ENCODE measurements around the gene GUCY1B1. TPM values are rescaled to one million over a fixed set of nuclear protein-coding genes. Genes with fewer than 3 reads are reported as not detected.
A peak's percentile ranks its signal among the peaks of the same experiment; 100 is the strongest.
"Not testable (repeated sequence)": the region's sequence is repeated elsewhere in the genome, so short reads cannot be mapped to it uniquely, and the experiment has no call there.

GUCY1B1 gene
- polyA plus RNA-seq, 1 donor (not counting 4 experiments of a cell fraction or from before 2014, with no cell fraction given): 0.05 TPM

GRCh38 chr4:155794589-155795236, 35.9 kb downstream of the GUCY1B1 start:
- no peaks in the 10 kb centered on the region for H3K27me3 ChIP-seq (ENCODE audit: control insufficient read depth, extremely low read depth, insufficient read depth, low read length)

GRCh38 chr4:155795991-155796390, 37.2 kb downstream of the GUCY1B1 start:
- H2AFZ ChIP-seq (ENCODE audit: control insufficient read depth, low read length): no peak overlapping the region
- H4K20me1 ChIP-seq (ENCODE audit: control insufficient read depth, extremely low read depth, insufficient read depth, low read length): no peaks in the 10 kb centered on the region
- H3K9ac ChIP-seq (ENCODE audit: control insufficient read depth, extremely low read depth, insufficient read depth, low read length): no peak overlapping the region
- DNase-seq (ENCODE audit: low read depth, low spot score) (no peak), FAIRE-seq (no peak)
- H3K9me1 ChIP-seq (ENCODE audit: control insufficient read depth, extremely low read depth, insufficient read depth, low read length): no peaks in the 10 kb centered on the region
- H3K36me3 ChIP-seq (ENCODE audit: control insufficient read depth in 2 of 2, extremely low read depth in 1 of 2, insufficient read depth in 2 of 2, low read length in 2 of 2): no peaks in the 10 kb centered on the region
- dilution Hi-C loops (cut with MboI; ENCODE audit: extremely low pct_ligation_motif_present, low sequenced_read_pairs): no loop called here
- no peaks in the 10 kb centered on the region for H3K4me1 ChIP-seq (ENCODE audit: control insufficient read depth, extremely low read depth, insufficient read depth, low read length)
- no peaks in the 10 kb centered on the region for H3K79me2 ChIP-seq (ENCODE audit: control insufficient read depth, insufficient read depth, low read length)
- no peak overlapping the region for H3K4me3 ChIP-seq (ENCODE audit: control insufficient read depth in 2 of 3, extremely low read depth in 1 of 3, insufficient read depth in 2 of 3, low read depth in 1 of 3, low read length in 3 of 3)
- TF ChIP-seq EZH2 (IDR thresholded peaks at IDR 0.05; ENCODE audit: low read length): no peak
- TF ChIP-seq, protein P1, sequence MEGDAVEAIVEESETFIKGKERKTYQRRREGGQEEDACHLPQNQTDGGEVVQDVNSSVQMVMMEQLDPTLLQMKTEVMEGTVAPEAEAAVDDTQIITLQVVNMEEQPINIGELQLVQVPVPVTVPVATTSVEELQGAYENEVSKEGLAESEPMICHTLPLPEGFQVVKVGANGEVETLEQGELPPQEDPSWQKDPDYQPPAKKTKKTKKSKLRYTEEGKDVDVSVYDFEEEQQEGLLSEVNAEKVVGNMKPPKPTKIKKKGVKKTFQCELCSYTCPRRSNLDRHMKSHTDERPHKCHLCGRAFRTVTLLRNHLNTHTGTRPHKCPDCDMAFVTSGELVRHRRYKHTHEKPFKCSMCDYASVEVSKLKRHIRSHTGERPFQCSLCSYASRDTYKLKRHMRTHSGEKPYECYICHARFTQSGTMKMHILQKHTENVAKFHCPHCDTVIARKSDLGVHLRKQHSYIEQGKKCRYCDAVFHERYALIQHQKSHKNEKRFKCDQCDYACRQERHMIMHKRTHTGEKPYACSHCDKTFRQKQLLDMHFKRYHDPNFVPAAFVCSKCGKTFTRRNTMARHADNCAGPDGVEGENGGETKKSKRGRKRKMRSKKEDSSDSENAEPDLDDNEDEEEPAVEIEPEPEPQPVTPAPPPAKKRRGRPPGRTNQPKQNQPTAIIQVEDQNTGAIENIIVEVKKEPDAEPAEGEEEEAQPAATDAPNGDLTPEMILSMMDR (optimal IDR thresholded peaks at IDR 0.05 in 1 of 3, IDR thresholded peaks at IDR 0.05 in 1 of 3, conservative IDR thresholded peaks at IDR 0.05 in 1 of 3; ENCODE audit: extremely low read depth in 1 of 3, insufficient read depth in 2 of 3, low read length in 3 of 3): peak; percentile 19 to 57 (median 32)
- no peak overlapping the region for H3K27ac ChIP-seq (ENCODE audit: control insufficient read depth, insufficient read depth, low read length)
- H3K9me3 ChIP-seq (ENCODE audit: control insufficient read depth, low read depth, low read length): no peaks in the 10 kb centered on the region
- H3K4me2 ChIP-seq (ENCODE audit: control insufficient read depth, extremely low read depth, insufficient read depth, low read depth, low read length): no peak overlapping the region
- no peaks in the 10 kb centered on the region for H3K27me3 ChIP-seq (ENCODE audit: control insufficient read depth, extremely low read depth, insufficient read depth, low read length)

More at GRCh38 chr4:155794589-155795236, 35.9 kb downstream of the GUCY1B1 start:
- TF ChIP-seq, protein P1 (optimal IDR thresholded peaks at IDR 0.05 in 1 of 3, IDR thresholded peaks at IDR 0.05 in 1 of 3, conservative IDR thresholded peaks at IDR 0.05 in 1 of 3; ENCODE audit: extremely low read depth in 1 of 3, insufficient read depth in 2 of 3, low read length in 3 of 3): no peak
- no peak for TF ChIP-seq EZH2 (IDR thresholded peaks at IDR 0.05; ENCODE audit: low read length)
- Histone ChIP-seq H3K36me3 (ENCODE audit: control insufficient read depth in 2 of 2, extremely low read depth in 1 of 2, insufficient read depth in 2 of 2, low read length in 2 of 2) (no peaks in the 10 kb centered on the region), H3K4me1 (ENCODE audit: control insufficient read depth, extremely low read depth, insufficient read depth, low read length) (no peaks in the 10 kb centered on the region), H3K9ac (ENCODE audit: control insufficient read depth, extremely low read depth, insufficient read depth, low read length) (no peak overlapping the region), H3K4me2 (ENCODE audit: control insufficient read depth, extremely low read depth, insufficient read depth, low read depth, low read length) (no peak overlapping the region), H3K79me2 (ENCODE audit: control insufficient read depth, insufficient read depth, low read length) (no peaks in the 10 kb centered on the region), H4K20me1 (ENCODE audit: control insufficient read depth, extremely low read depth, insufficient read depth, low read length) (no peaks in the 10 kb centered on the region), H3K9me1 (ENCODE audit: control insufficient read depth, extremely low read depth, insufficient read depth, low read length) (no peaks in the 10 kb centered on the region), H2AFZ (ENCODE audit: control insufficient read depth, low read length) (no peak overlapping the region), H3K27ac (ENCODE audit: control insufficient read depth, insufficient read depth, low read length) (no peak overlapping the region), H3K9me3 (ENCODE audit: control insufficient read depth, low read depth, low read length) (no peaks in the 10 kb centered on the region), H3K4me3 (ENCODE audit: control insufficient read depth in 2 of 3, extremely low read depth in 1 of 3, insufficient read depth in 2 of 3, low read depth in 1 of 3, low read length in 3 of 3) (no peak overlapping the region)
- dilution Hi-C loops (cut with MboI; ENCODE audit: extremely low pct_ligation_motif_present, low sequenced_read_pairs): no loop called here
- DNase-seq (ENCODE audit: low read depth, low spot score): no peak
- FAIRE-seq: no peak

DNA sequence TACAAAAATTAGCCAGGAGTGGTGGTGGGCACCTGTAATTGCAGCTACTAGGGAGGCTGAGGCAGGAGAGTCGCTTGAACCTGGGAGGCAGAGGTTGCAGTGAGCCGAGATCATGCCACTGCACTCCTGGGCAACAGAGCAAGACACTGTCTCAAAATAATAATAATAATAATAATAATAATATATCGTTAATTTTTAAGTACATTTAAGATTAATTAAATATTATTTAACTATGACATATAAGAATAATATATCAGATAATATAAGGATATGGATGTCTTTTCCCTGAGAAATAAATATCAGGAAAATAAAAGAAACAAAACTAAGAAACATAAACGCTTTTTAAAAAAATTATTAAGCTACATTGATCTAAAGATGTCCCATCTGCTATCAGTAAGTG, 38.8 kb downstream of the GUCY1B1 start:
- H4K20me1 ChIP-seq (ENCODE audit: control insufficient read depth, extremely low read depth, insufficient read depth, low read length); DNase-seq (ENCODE audit: low read depth, low spot score); H3K36me3 ChIP-seq (ENCODE audit: control insufficient read depth in 2 of 2, extremely low read depth in 1 of 2, insufficient read depth in 2 of 2, low read length in 2 of 2); H3K4me3 ChIP-seq (ENCODE audit: control insufficient read depth in 2 of 3, extremely low read depth in 1 of 3, insufficient read depth in 2 of 3, low read depth in 1 of 3, low read length in 3 of 3); H3K79me2 ChIP-seq (ENCODE audit: control insufficient read depth, insufficient read depth, low read length); H3K27me3 ChIP-seq (ENCODE audit: control insufficient read depth, extremely low read depth, insufficient read depth, low read length); H3K27ac ChIP-seq (ENCODE audit: control insufficient read depth, insufficient read depth, low read length); FAIRE-seq; H2AFZ ChIP-seq (ENCODE audit: control insufficient read depth, low read length); dilution Hi-C loops (cut with MboI; ENCODE audit: extremely low pct_ligation_motif_present, low sequenced_read_pairs); H3K4me1 ChIP-seq (ENCODE audit: control insufficient read depth, extremely low read depth, insufficient read depth, low read length); H3K9me1 ChIP-seq (ENCODE audit: control insufficient read depth, extremely low read depth, insufficient read depth, low read length); H3K4me2 ChIP-seq (ENCODE audit: control insufficient read depth, extremely low read depth, insufficient read depth, low read depth, low read length); H3K9ac ChIP-seq (ENCODE audit: control insufficient read depth, extremely low read depth, insufficient read depth, low read length); H3K9me3 ChIP-seq (ENCODE audit: control insufficient read depth, low read depth, low read length): not testable (repeated sequence)
